Inflammatory macrophage (primary cell): ENCODE results near the gene ALDH1B1.

Experiments used
- DNase-seq, 2 donors: peaks; one replicate each; pipeline ENCODE4 v3.0.0-alpha.2; 2020 to 2022

ALDH1B1 gene

GRCh38 chr9:38441347-38442085 lies 49.0 kb downstream of the ALDH1B1 start:
- DNase-seq = no peak

- DNase-seq = no peak
Measured at GRCh38 chr9:38442473-38443096, 50.1 kb downstream of the ALDH1B1 start.

GRCh38 chr9:38443181-38443580 lies 50.7 kb downstream of the ALDH1B1 start:
- no peak for DNase-seq

- no peak for DNase-seq
Measured at GRCh38 chr9:38443597-38443996, 51.1 kb downstream of the ALDH1B1 start.

GRCh38 chr9:38445154-38446043 lies 52.9 kb downstream of the ALDH1B1 start:
- DNase-seq = peak in 1 of 2 donors; percentile 51

- no peak for DNase-seq
Measured at GRCh38 chr9:38447703-38448102, 55.2 kb downstream of the ALDH1B1 start.
